H9 (cell line): ENCODE measurements around the gene MICA. TPM values are rescaled to one million over a fixed set of nuclear protein-coding genes. Genes with fewer than 3 reads are reported as not detected.

Experiments used
- DNase-seq: peaks from one replicate; pipeline ENCODE4 v3.0.0-alpha.2; 2017
- H2AFZ ChIP-seq: one replicate; pipeline ENCODE4 v1.6.1; 2013; ENCODE audit warnings: mild to moderate bottlenecking, low read length, control low read depth, moderate library complexity
- H2AK5ac ChIP-seq: 2 replicates; pipeline ENCODE4 v1.6.1; 2013; ENCODE audit warnings: low read length, control low read depth, mixed read lengths; ENCODE audit not compliant: insufficient read length
- H2BK120ac ChIP-seq: one replicate; pipeline ENCODE4 v1.6.1; 2013; ENCODE audit warnings: low read depth, mild to moderate bottlenecking, low read length, control low read depth, inconsistent platforms; ENCODE audit not compliant: poor library complexity, severe bottlenecking
- H2BK12ac ChIP-seq: 2 replicates; pipeline ENCODE4 v1.6.1; 2013; ENCODE audit warnings: low read length, control low read depth, mixed read lengths, low read depth; ENCODE audit not compliant: insufficient read length
- H2BK15ac ChIP-seq: 2 replicates; pipeline ENCODE4 v1.6.1; 2013; ENCODE audit warnings: low read depth, low read length, control low read depth
- H2BK20ac ChIP-seq: one replicate; pipeline ENCODE4 v1.6.1; 2013; ENCODE audit warnings: low read depth, mild to moderate bottlenecking, low read length, control low read depth, inconsistent platforms; ENCODE audit not compliant: poor library complexity, severe bottlenecking
- H2BK5ac ChIP-seq: 2 replicates; pipeline ENCODE4 v1.6.1; 2013; ENCODE audit warnings: low read length, control low read depth, mixed read lengths; ENCODE audit not compliant: insufficient read length
- H3K14ac ChIP-seq: 2 replicates; pipeline ENCODE4 v1.6.1; 2013; ENCODE audit warnings: low read length, control low read depth; ENCODE audit not compliant: insufficient read depth
- H3K18ac ChIP-seq: 2 replicates; pipeline ENCODE4 v1.6.1; 2013; ENCODE audit warnings: low read depth, mild to moderate bottlenecking, mixed read lengths, low read length, control low read depth; ENCODE audit not compliant: insufficient read length
- H3K23ac ChIP-seq: 2 replicates; pipeline ENCODE4 v1.6.1; 2013; ENCODE audit warnings: low read length, control low read depth, mixed read lengths, low read depth; ENCODE audit not compliant: insufficient read length
- H3K23me2 ChIP-seq: 2 replicates; pipeline ENCODE4 v1.6.1; 2013; ENCODE audit warnings: low read depth, mild to moderate bottlenecking, mixed read lengths, low read length, control low read depth; ENCODE audit not compliant: insufficient read length, poor library complexity, severe bottlenecking
- H3K27ac ChIP-seq: 2 replicates; pipeline ENCODE4 v1.5.1; 2013; ENCODE audit warnings: low read length, control low read depth, mixed read lengths, low read depth; ENCODE audit not compliant: insufficient read length
- H3K27me3 ChIP-seq: 2 replicates; pipeline ENCODE4 v1.6.1; 2013; ENCODE audit warnings: low read length, control low read depth, inconsistent platforms; ENCODE audit not compliant: insufficient read depth
- H3K4ac ChIP-seq: 2 replicates; pipeline ENCODE4 v1.6.1; 2013; ENCODE audit warnings: low read depth, mild to moderate bottlenecking, control low read depth, inconsistent platforms, low read length, moderate library complexity
- H3K4me1 ChIP-seq: 2 replicates; pipeline ENCODE4 v1.6.1; 2013; ENCODE audit warnings: low read length, control low read depth, inconsistent platforms; ENCODE audit not compliant: insufficient read depth
- H3K4me2 ChIP-seq: 2 replicates; pipeline ENCODE4 v1.6.1; 2013; ENCODE audit warnings: low read length, control low read depth, mixed read lengths; ENCODE audit not compliant: insufficient read length, insufficient read depth
- H3K56ac ChIP-seq: 2 replicates; pipeline ENCODE4 v1.6.1; 2013; ENCODE audit warnings: low read depth, mild to moderate bottlenecking, mixed read lengths, low read length, control low read depth; ENCODE audit not compliant: insufficient read length
- H3K79me1 ChIP-seq: 2 replicates; pipeline ENCODE4 v1.6.1; 2013; ENCODE audit warnings: low read depth, mild to moderate bottlenecking, moderate library complexity, low read length, control low read depth, inconsistent platforms; ENCODE audit not compliant: insufficient read depth, poor library complexity, severe bottlenecking
- H3K79me2 ChIP-seq: 2 replicates; pipeline ENCODE4 v1.6.1; 2013; ENCODE audit warnings: low read length, control low read depth, inconsistent platforms; ENCODE audit not compliant: insufficient read depth
- H3K9ac ChIP-seq: 2 replicates; pipeline ENCODE4 v1.6.1; 2013; ENCODE audit warnings: low read length, control low read depth, mixed read lengths; ENCODE audit not compliant: insufficient read length; ENCODE audit errors: extremely low read depth
- H3K9me3 ChIP-seq: one replicate; pipeline ENCODE4 v1.6.1; 2013; ENCODE audit warnings: low read depth, low read length, inconsistent platforms; ENCODE audit not compliant: control insufficient read depth
- H3T11ph ChIP-seq: one replicate; pipeline ENCODE4 v1.6.1; 2013; ENCODE audit warnings: mild to moderate bottlenecking, low read length, control low read depth, inconsistent platforms
- H4K20me1 ChIP-seq: one replicate; pipeline ENCODE4 v1.6.1; 2013; ENCODE audit not compliant: control insufficient read depth, insufficient read length, insufficient read depth
- H4K5ac ChIP-seq: 2 replicates; pipeline ENCODE4 v1.6.1; 2013; ENCODE audit warnings: low read depth, mild to moderate bottlenecking, mixed read lengths, low read length, control low read depth; ENCODE audit not compliant: insufficient read length
- H4K8ac ChIP-seq: replicated peaks from 2 replicates; pipeline ENCODE4 v1.6.1; 2013; ENCODE audit warnings: low read length, control low read depth, mixed read lengths, low read depth; ENCODE audit not compliant: insufficient read length
- H4K91ac ChIP-seq: 2 replicates; pipeline ENCODE4 v1.6.1; 2013; ENCODE audit warnings: low read depth, mild to moderate bottlenecking, moderate library complexity, mixed read lengths, low read length, control low read depth; ENCODE audit not compliant: insufficient read length
- H3K27ac Mint-ChIP-seq, 3 experiments: 2 replicates in 2 of 3; 3 replicates in 1 of 3; pipeline ENCODE4 v1.8.0; 2020 to 2021; ENCODE audit warnings: mixed read lengths in 3 of 3, mild to moderate bottlenecking in 1 of 3, moderate library complexity in 1 of 3
- H3K27me3 Mint-ChIP-seq: 2 replicates; pipeline ENCODE4 v1.8.0; 2021; ENCODE audit warnings: low read depth, mild to moderate bottlenecking, moderate library complexity, mixed read lengths
- H3K36me3 Mint-ChIP-seq, 3 experiments: 2 replicates in 2 of 3; 3 replicates in 1 of 3; pipeline ENCODE4 v1.8.0; 2020 to 2021; ENCODE audit warnings: low read depth in 3 of 3, mixed read lengths in 3 of 3; ENCODE audit not compliant: insufficient read depth in 1 of 3
- H3K4me1 Mint-ChIP-seq, 2 experiments: 2 replicates each; pipeline ENCODE4 v1.8.0; 2020; ENCODE audit warnings: mixed read lengths in 2 of 2
- H3K4me3 Mint-ChIP-seq, 2 experiments: 2 replicates in 1 of 2; 3 replicates in 1 of 2; pipeline ENCODE4 v1.8.0; 2020 to 2021; ENCODE audit warnings: mild to moderate bottlenecking in 2 of 2, mixed read lengths in 2 of 2, moderate library complexity in 1 of 2
- H3K9me3 Mint-ChIP-seq, 2 experiments: 2 replicates in 1 of 2; 3 replicates in 1 of 2; pipeline ENCODE4 v1.8.0; 2020; ENCODE audit warnings: mild to moderate bottlenecking in 2 of 2, mixed read lengths in 2 of 2, moderate library complexity in 1 of 2
- WGBS: extraction: QIAGEN DNeasy Blood & Tissue Kit; methylation state at CpG from one replicate; pipeline ENCODE4 v1.1.7; 2013; ENCODE audit warnings: missing lambda C conversion rate, low lambda C conversion rate, mixed read lengths; ENCODE audit not compliant: insufficient read length; ENCODE audit errors: extremely low coverage; 5-methylcytosine and 5-hydroxymethylcytosine counted together
- total RNA-seq: library from RNA; stranded (reverse); gene quantifications from 2 replicates; pipeline ENCODE4 v1.2.1, GENCODE V29; 2021
- TF ChIP-seq, protein P1 (sequence below): fragments of 200-600 bp; sonication (generic); conservative IDR thresholded peaks from 3 replicates; pipeline ENCODE4 v1.8.0; 2021; ENCODE audit warnings: antibody characterized with exemption, mild to moderate bottlenecking

The MICA gene
- total RNA-seq, 1 experiment from 2014 or later, result 8.5 TPM

DNA sequence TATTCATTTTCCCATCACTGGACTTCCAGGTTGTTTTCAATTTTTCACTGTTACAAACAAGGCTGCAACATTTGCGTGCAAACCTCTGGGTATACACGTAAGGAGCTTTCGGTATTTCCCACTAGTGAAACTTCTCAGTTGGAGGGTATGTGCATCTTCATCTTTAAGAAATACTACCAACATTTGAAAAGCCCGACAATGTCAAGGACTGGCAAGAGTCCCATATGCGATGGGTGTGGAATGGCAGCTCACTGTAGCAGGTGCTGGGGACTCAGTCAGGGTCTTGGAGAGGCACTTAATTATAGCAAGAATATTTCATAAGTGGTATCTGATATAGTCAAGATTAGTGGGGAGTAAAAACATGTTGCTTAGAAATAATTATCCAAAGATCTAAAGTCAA lies 37.5 kb upstream of the MICA start:
- H3K36me3 Mint-ChIP-seq, result peaks cover 0 to 1% (median 0%) of the 10 kb centered on the region in 3 experiments; a peak in 1 of 7 replicates

More for the DNA sequence above, 37.5 kb upstream of the MICA start:
- H3K18ac ChIP-seq, result no peak overlapping the region
- peaks cover 3% of the 10 kb centered on the region for H3K23me2 ChIP-seq
- no peak overlapping the region for H3K27ac ChIP-seq
- H4K8ac ChIP-seq, result no peak overlapping the region
- no peaks in the 10 kb centered on the region for H3K27me3 ChIP-seq
- Mint-ChIP-seq H3K4me3 (no peak overlapping the region), H3K9me3 (peaks cover 1 to 2% of the 10 kb centered on the region in 2 experiments; a peak in 4 of 5 replicates), H3K27me3 (peaks cover 88% of the 10 kb centered on the region), H3K4me1 (peaks cover 6 to 10% of the 10 kb centered on the region in 2 experiments), H3K27ac (no peak overlapping the region)
- no peak overlapping the region for H3K56ac ChIP-seq
- no peak overlapping the region for H2AFZ ChIP-seq
- no peak overlapping the region for H3T11ph ChIP-seq
- H2AK5ac ChIP-seq, result no peak overlapping the region
- H2BK120ac ChIP-seq, result no peak overlapping the region
- H3K4me2 ChIP-seq, result no peak overlapping the region
- no peaks in the 10 kb centered on the region for H3K79me1 ChIP-seq
- H3K9me3 ChIP-seq, result no peaks in the 10 kb centered on the region
- H2BK12ac ChIP-seq, result no peak overlapping the region
- H2BK5ac ChIP-seq, result no peak overlapping the region
- H3K23ac ChIP-seq, result no peak overlapping the region
- TF ChIP-seq, protein P1, sequence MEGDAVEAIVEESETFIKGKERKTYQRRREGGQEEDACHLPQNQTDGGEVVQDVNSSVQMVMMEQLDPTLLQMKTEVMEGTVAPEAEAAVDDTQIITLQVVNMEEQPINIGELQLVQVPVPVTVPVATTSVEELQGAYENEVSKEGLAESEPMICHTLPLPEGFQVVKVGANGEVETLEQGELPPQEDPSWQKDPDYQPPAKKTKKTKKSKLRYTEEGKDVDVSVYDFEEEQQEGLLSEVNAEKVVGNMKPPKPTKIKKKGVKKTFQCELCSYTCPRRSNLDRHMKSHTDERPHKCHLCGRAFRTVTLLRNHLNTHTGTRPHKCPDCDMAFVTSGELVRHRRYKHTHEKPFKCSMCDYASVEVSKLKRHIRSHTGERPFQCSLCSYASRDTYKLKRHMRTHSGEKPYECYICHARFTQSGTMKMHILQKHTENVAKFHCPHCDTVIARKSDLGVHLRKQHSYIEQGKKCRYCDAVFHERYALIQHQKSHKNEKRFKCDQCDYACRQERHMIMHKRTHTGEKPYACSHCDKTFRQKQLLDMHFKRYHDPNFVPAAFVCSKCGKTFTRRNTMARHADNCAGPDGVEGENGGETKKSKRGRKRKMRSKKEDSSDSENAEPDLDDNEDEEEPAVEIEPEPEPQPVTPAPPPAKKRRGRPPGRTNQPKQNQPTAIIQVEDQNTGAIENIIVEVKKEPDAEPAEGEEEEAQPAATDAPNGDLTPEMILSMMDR, result no peak
- no peak for DNase-seq
- H3K4ac ChIP-seq, result no peak overlapping the region
- H3K9ac ChIP-seq, result no peak overlapping the region
- WGBS, result no CpG with 5 or more reads among the region's 5 CpGs
- no peak overlapping the region for H4K91ac ChIP-seq
- no peak overlapping the region for H3K14ac ChIP-seq
- no peak overlapping the region for H2BK15ac ChIP-seq
- H4K5ac ChIP-seq, result no peak overlapping the region
- no peaks in the 10 kb centered on the region for H3K4me1 ChIP-seq
- H4K20me1 ChIP-seq, result no peaks in the 10 kb centered on the region
- no peaks in the 10 kb centered on the region for H3K79me2 ChIP-seq
- H2BK20ac ChIP-seq, result no peak overlapping the region
